H9 (cell line): ENCODE results near the gene CNGB1. TPM values are rescaled to one million over a fixed set of nuclear protein-coding genes. Genes with fewer than 3 reads are reported as not detected.

Experiments
- DNase-seq: peaks from one replicate; pipeline ENCODE4 v3.0.0-alpha.2; 2017
- H2AFZ ChIP-seq: one replicate; pipeline ENCODE4 v1.6.1; 2013; ENCODE audit warnings: mild to moderate bottlenecking, low read length, control low read depth, moderate library complexity
- H2AK5ac ChIP-seq: 2 replicates; pipeline ENCODE4 v1.6.1; 2013; ENCODE audit warnings: low read length, control low read depth, mixed read lengths; ENCODE audit not compliant: insufficient read length
- H2BK120ac ChIP-seq: one replicate; pipeline ENCODE4 v1.6.1; 2013; ENCODE audit warnings: low read depth, mild to moderate bottlenecking, low read length, control low read depth, inconsistent platforms; ENCODE audit not compliant: poor library complexity, severe bottlenecking
- H2BK12ac ChIP-seq: 2 replicates; pipeline ENCODE4 v1.6.1; 2013; ENCODE audit warnings: low read length, control low read depth, mixed read lengths, low read depth; ENCODE audit not compliant: insufficient read length
- H2BK15ac ChIP-seq: 2 replicates; pipeline ENCODE4 v1.6.1; 2013; ENCODE audit warnings: low read depth, low read length, control low read depth
- H2BK20ac ChIP-seq: one replicate; pipeline ENCODE4 v1.6.1; 2013; ENCODE audit warnings: low read depth, mild to moderate bottlenecking, low read length, control low read depth, inconsistent platforms; ENCODE audit not compliant: poor library complexity, severe bottlenecking
- H2BK5ac ChIP-seq: 2 replicates; pipeline ENCODE4 v1.6.1; 2013; ENCODE audit warnings: low read length, control low read depth, mixed read lengths; ENCODE audit not compliant: insufficient read length
- H3K14ac ChIP-seq: 2 replicates; pipeline ENCODE4 v1.6.1; 2013; ENCODE audit warnings: low read length, control low read depth; ENCODE audit not compliant: insufficient read depth
- H3K18ac ChIP-seq: 2 replicates; pipeline ENCODE4 v1.6.1; 2013; ENCODE audit warnings: low read depth, mild to moderate bottlenecking, mixed read lengths, low read length, control low read depth; ENCODE audit not compliant: insufficient read length
- H3K23ac ChIP-seq: 2 replicates; pipeline ENCODE4 v1.6.1; 2013; ENCODE audit warnings: low read length, control low read depth, mixed read lengths, low read depth; ENCODE audit not compliant: insufficient read length
- H3K23me2 ChIP-seq: 2 replicates; pipeline ENCODE4 v1.6.1; 2013; ENCODE audit warnings: low read depth, mild to moderate bottlenecking, mixed read lengths, low read length, control low read depth; ENCODE audit not compliant: insufficient read length, poor library complexity, severe bottlenecking
- H3K27ac ChIP-seq: 2 replicates; pipeline ENCODE4 v1.5.1; 2013; ENCODE audit warnings: low read length, control low read depth, mixed read lengths, low read depth; ENCODE audit not compliant: insufficient read length
- H3K27me3 ChIP-seq: 2 replicates; pipeline ENCODE4 v1.6.1; 2013; ENCODE audit warnings: low read length, control low read depth, inconsistent platforms; ENCODE audit not compliant: insufficient read depth
- H3K4ac ChIP-seq: 2 replicates; pipeline ENCODE4 v1.6.1; 2013; ENCODE audit warnings: low read depth, mild to moderate bottlenecking, control low read depth, inconsistent platforms, low read length, moderate library complexity
- H3K4me1 ChIP-seq: 2 replicates; pipeline ENCODE4 v1.6.1; 2013; ENCODE audit warnings: low read length, control low read depth, inconsistent platforms; ENCODE audit not compliant: insufficient read depth
- H3K4me2 ChIP-seq: 2 replicates; pipeline ENCODE4 v1.6.1; 2013; ENCODE audit warnings: low read length, control low read depth, mixed read lengths; ENCODE audit not compliant: insufficient read length, insufficient read depth
- H3K56ac ChIP-seq: 2 replicates; pipeline ENCODE4 v1.6.1; 2013; ENCODE audit warnings: low read depth, mild to moderate bottlenecking, mixed read lengths, low read length, control low read depth; ENCODE audit not compliant: insufficient read length
- H3K79me1 ChIP-seq: 2 replicates; pipeline ENCODE4 v1.6.1; 2013; ENCODE audit warnings: low read depth, mild to moderate bottlenecking, moderate library complexity, low read length, control low read depth, inconsistent platforms; ENCODE audit not compliant: insufficient read depth, poor library complexity, severe bottlenecking
- H3K79me2 ChIP-seq: 2 replicates; pipeline ENCODE4 v1.6.1; 2013; ENCODE audit warnings: low read length, control low read depth, inconsistent platforms; ENCODE audit not compliant: insufficient read depth
- H3K9ac ChIP-seq: 2 replicates; pipeline ENCODE4 v1.6.1; 2013; ENCODE audit warnings: low read length, control low read depth, mixed read lengths; ENCODE audit not compliant: insufficient read length; ENCODE audit errors: extremely low read depth
- H3K9me3 ChIP-seq: one replicate; pipeline ENCODE4 v1.6.1; 2013; ENCODE audit warnings: low read depth, low read length, inconsistent platforms; ENCODE audit not compliant: control insufficient read depth
- H3T11ph ChIP-seq: one replicate; pipeline ENCODE4 v1.6.1; 2013; ENCODE audit warnings: mild to moderate bottlenecking, low read length, control low read depth, inconsistent platforms
- H4K20me1 ChIP-seq: one replicate; pipeline ENCODE4 v1.6.1; 2013; ENCODE audit not compliant: control insufficient read depth, insufficient read length, insufficient read depth
- H4K5ac ChIP-seq: 2 replicates; pipeline ENCODE4 v1.6.1; 2013; ENCODE audit warnings: low read depth, mild to moderate bottlenecking, mixed read lengths, low read length, control low read depth; ENCODE audit not compliant: insufficient read length
- H4K8ac ChIP-seq: replicated peaks from 2 replicates; pipeline ENCODE4 v1.6.1; 2013; ENCODE audit warnings: low read length, control low read depth, mixed read lengths, low read depth; ENCODE audit not compliant: insufficient read length
- H4K91ac ChIP-seq: 2 replicates; pipeline ENCODE4 v1.6.1; 2013; ENCODE audit warnings: low read depth, mild to moderate bottlenecking, moderate library complexity, mixed read lengths, low read length, control low read depth; ENCODE audit not compliant: insufficient read length
- H3K27ac Mint-ChIP-seq, 3 experiments: 2 replicates in 2 of 3; 3 replicates in 1 of 3; pipeline ENCODE4 v1.8.0; 2020 to 2021; ENCODE audit warnings: mixed read lengths in 3 of 3, mild to moderate bottlenecking in 1 of 3, moderate library complexity in 1 of 3
- H3K27me3 Mint-ChIP-seq: 2 replicates; pipeline ENCODE4 v1.8.0; 2021; ENCODE audit warnings: low read depth, mild to moderate bottlenecking, moderate library complexity, mixed read lengths
- H3K36me3 Mint-ChIP-seq, 3 experiments: 2 replicates in 2 of 3; 3 replicates in 1 of 3; pipeline ENCODE4 v1.8.0; 2020 to 2021; ENCODE audit warnings: low read depth in 3 of 3, mixed read lengths in 3 of 3; ENCODE audit not compliant: insufficient read depth in 1 of 3
- H3K4me1 Mint-ChIP-seq, 2 experiments: 2 replicates each; pipeline ENCODE4 v1.8.0; 2020; ENCODE audit warnings: mixed read lengths in 2 of 2
- H3K4me3 Mint-ChIP-seq, 2 experiments: 2 replicates in 1 of 2; 3 replicates in 1 of 2; pipeline ENCODE4 v1.8.0; 2020 to 2021; ENCODE audit warnings: mild to moderate bottlenecking in 2 of 2, mixed read lengths in 2 of 2, moderate library complexity in 1 of 2
- H3K9me3 Mint-ChIP-seq, 2 experiments: 2 replicates in 1 of 2; 3 replicates in 1 of 2; pipeline ENCODE4 v1.8.0; 2020; ENCODE audit warnings: mild to moderate bottlenecking in 2 of 2, mixed read lengths in 2 of 2, moderate library complexity in 1 of 2
- WGBS: extraction: QIAGEN DNeasy Blood & Tissue Kit; methylation state at CpG from one replicate; pipeline ENCODE4 v1.1.7; 2013; ENCODE audit warnings: missing lambda C conversion rate, low lambda C conversion rate, mixed read lengths; ENCODE audit not compliant: insufficient read length; ENCODE audit errors: extremely low coverage; 5-methylcytosine and 5-hydroxymethylcytosine counted together
- total RNA-seq: library from RNA; stranded (reverse); gene quantifications from 2 replicates; pipeline ENCODE4 v1.2.1, GENCODE V29; 2021
- TF ChIP-seq, protein P1 (sequence below): fragments of 200-600 bp; sonication (generic); conservative IDR thresholded peaks from 3 replicates; pipeline ENCODE4 v1.8.0; 2021; ENCODE audit warnings: antibody characterized with exemption, mild to moderate bottlenecking

CNGB1 gene
- total RNA-seq, 1 experiment from 2014 or later: not detected

DNA sequence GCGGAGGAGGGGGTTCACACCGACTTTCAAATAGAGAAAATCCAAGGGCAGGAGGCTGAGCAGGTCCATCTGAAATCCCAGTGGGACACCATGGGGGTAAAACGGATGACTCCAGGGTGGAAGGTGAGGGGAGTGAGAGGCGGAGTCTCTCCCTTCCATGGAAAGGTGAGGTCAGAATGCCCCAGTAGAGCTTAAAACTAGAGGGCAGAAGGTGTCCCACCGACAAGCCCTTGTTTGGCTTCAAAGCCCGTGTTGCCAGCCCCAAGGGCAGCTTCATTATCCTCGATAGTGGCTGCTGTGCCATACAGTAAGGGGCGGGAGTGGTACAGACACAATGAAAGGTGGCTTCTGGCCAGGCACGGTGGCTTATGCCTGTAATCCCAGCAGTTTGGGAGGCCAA lies 55.7 kb downstream of the CNGB1 start:
- Histone ChIP-seq H3K27me3 (no peaks in the 10 kb centered on the region), H4K91ac (no peak overlapping the region), H3K23me2 (no peaks in the 10 kb centered on the region), H3K18ac (no peak overlapping the region), H3K79me2 (no peaks in the 10 kb centered on the region), H3K14ac (no peak overlapping the region), H3K27ac (no peak overlapping the region), H3K9ac (no peak overlapping the region), H3K4me2 (no peak overlapping the region), H3K4ac (no peak overlapping the region), H2BK20ac (no peak overlapping the region), H2AK5ac (no peak overlapping the region), H4K5ac (no peak overlapping the region), H2AFZ (no peak overlapping the region), H3T11ph (no peak overlapping the region), H3K23ac (no peak overlapping the region), H4K8ac (no peak overlapping the region), H2BK5ac (no peak overlapping the region), H4K20me1 (no peaks in the 10 kb centered on the region), H3K9me3 (no peaks in the 10 kb centered on the region), H2BK12ac (no peak overlapping the region), H3K4me1 (peaks cover 5% of the 10 kb centered on the region; the same call in 1 of the 2 replicates), H3K56ac (no peak overlapping the region), H2BK15ac (no peak overlapping the region), H2BK120ac (no peak overlapping the region), H3K79me1 (no peaks in the 10 kb centered on the region)
- H3K36me3 Mint-ChIP-seq: no peaks in the 10 kb centered on the region
- peak overlapping the region in 1 of 3 experiments; percentile 21; a peak in 2 of 7 replicates for H3K27ac Mint-ChIP-seq
- DNase-seq: no peak
- WGBS: no CpG with 5 or more reads among the region's 9 CpGs
- H3K27me3 Mint-ChIP-seq: peaks cover 8% of the 10 kb centered on the region; the same call in 1 of the 2 replicates
- H3K9me3 Mint-ChIP-seq: no peaks in the 10 kb centered on the region; a peak in 1 of 5 replicates
- TF ChIP-seq, protein P1, sequence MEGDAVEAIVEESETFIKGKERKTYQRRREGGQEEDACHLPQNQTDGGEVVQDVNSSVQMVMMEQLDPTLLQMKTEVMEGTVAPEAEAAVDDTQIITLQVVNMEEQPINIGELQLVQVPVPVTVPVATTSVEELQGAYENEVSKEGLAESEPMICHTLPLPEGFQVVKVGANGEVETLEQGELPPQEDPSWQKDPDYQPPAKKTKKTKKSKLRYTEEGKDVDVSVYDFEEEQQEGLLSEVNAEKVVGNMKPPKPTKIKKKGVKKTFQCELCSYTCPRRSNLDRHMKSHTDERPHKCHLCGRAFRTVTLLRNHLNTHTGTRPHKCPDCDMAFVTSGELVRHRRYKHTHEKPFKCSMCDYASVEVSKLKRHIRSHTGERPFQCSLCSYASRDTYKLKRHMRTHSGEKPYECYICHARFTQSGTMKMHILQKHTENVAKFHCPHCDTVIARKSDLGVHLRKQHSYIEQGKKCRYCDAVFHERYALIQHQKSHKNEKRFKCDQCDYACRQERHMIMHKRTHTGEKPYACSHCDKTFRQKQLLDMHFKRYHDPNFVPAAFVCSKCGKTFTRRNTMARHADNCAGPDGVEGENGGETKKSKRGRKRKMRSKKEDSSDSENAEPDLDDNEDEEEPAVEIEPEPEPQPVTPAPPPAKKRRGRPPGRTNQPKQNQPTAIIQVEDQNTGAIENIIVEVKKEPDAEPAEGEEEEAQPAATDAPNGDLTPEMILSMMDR: no peak
- peaks cover 12 to 21% of the 10 kb centered on the region in 2 experiments for H3K4me1 Mint-ChIP-seq
- H3K4me3 Mint-ChIP-seq: no peak overlapping the region
